Measurements from ENCODE around the gene ROR2.
A peak's percentile ranks its signal among the peaks of the same experiment; 100 is the strongest.

- TF ChIP-seq CTCF (IDR thresholded peaks at IDR 0.05; ENCODE audit: borderline replicate concordance, extremely low read depth, low read length, poor library complexity, severe bottlenecking) (peak; percentile 71), EZH2 (IDR thresholded peaks at IDR 0.05; ENCODE audit: borderline replicate concordance, low read depth, low read length, severe bottlenecking) (no peak)
Measured at GRCh38 chr9:91758491-91758981, 191.5 kb downstream of the ROR2 start.
